ENCODE measurements around the gene CEL. TPM values are rescaled to one million over a fixed set of nuclear protein-coding genes. Genes with fewer than 3 reads are reported as not detected.

CEL gene
- total and polyA plus RNA-seq, 11 donors, result 0.61 to 4.0 (median 2.3) TPM

- TF ChIP-seq POLR2A (IDR thresholded peaks at IDR 0.05) (no peak), CTCF (IDR thresholded peaks at IDR 0.05) (no peak)
- DNase-seq, result peak in 1 of 5 donors; percentile 15
- 83 to 87% (median 86%) methylated on average over 11 to 15 of the region's 15 CpGs for WGBS, 4 donors
- intact Hi-C loops (cut with DNase I), result no loop called here
- Histone ChIP-seq H3K27me3 (no peaks in the 10 kb centered on the region), H3K27ac (no peak overlapping the region), H3K4me3 (no peak overlapping the region), H3K36me3 (no peaks in the 10 kb centered on the region), H3K9me3 (no peaks in the 10 kb centered on the region), H3K4me1 (peaks cover 0 to 12% (median 2%) of the 10 kb centered on the region in 12 donors)
- ATAC-seq, result no peak
Measured at GRCh38 chr9:133086894-133087293, 25.1 kb downstream of the CEL start.

GRCh38 chr9:133087429-133088145 is 25.8 kb downstream of the CEL start:
- whole genome bisulfite sequencing, 4 donors, result 66 to 84% (median 77%) methylated on average over 7 of the region's 7 CpGs
- intact Hi-C loops (cut with DNase I), result no loop called here
- no peak overlapping the region for H3K27ac ChIP-seq

GRCh38 chr9:133088146-133088750 is 26.5 kb downstream of the CEL start:
- Histone ChIP-seq H3K27ac (no peak overlapping the region), H3K36me3 (no peaks in the 10 kb centered on the region), H3K4me1 (peaks cover 0 to 12% (median 2%) of the 10 kb centered on the region in 12 donors), H3K4me3 (no peak overlapping the region), H3K27me3 (no peaks in the 10 kb centered on the region), H3K9me3 (no peaks in the 10 kb centered on the region)
- intact Hi-C loops (cut with DNase I), result no loop called here
- no peak for ATAC-seq
- TF ChIP-seq CTCF (IDR thresholded peaks at IDR 0.05) (no peak), POLR2A (IDR thresholded peaks at IDR 0.05) (no peak)
- peak in 1 of 5 donors; percentile 10 for DNase-seq
- 92 to 95% (median 93%) methylated on average over 9 to 10 of the region's 10 CpGs for WGBS, 4 donors

More at GRCh38 chr9:133087429-133088145, 25.8 kb downstream of the CEL start:
- Histone ChIP-seq H3K9me3 (no peaks in the 10 kb centered on the region), H3K4me3 (no peak overlapping the region), H3K4me1 (peaks cover 0 to 12% (median 2%) of the 10 kb centered on the region in 12 donors), H3K27me3 (no peaks in the 10 kb centered on the region), H3K36me3 (no peaks in the 10 kb centered on the region)
- peak in 1 of 5 donors; percentile 15 for DNase-seq
- peak in 1 of 4 donors; percentile 14 for ATAC-seq
- TF ChIP-seq CTCF (IDR thresholded peaks at IDR 0.05) (no peak), POLR2A (IDR thresholded peaks at IDR 0.05) (no peak)

GRCh38 chr9:133088756-133089155 is 27.0 kb downstream of the CEL start:
- Histone ChIP-seq H3K36me3 (no peaks in the 10 kb centered on the region), H3K27me3 (no peaks in the 10 kb centered on the region), H3K9me3 (no peaks in the 10 kb centered on the region), H3K27ac (no peak overlapping the region), H3K4me1 (peaks cover 0 to 12% (median 2%) of the 10 kb centered on the region in 12 donors), H3K4me3 (no peak overlapping the region)
- intact Hi-C loops (cut with DNase I), result no loop called here
- ATAC-seq (no peak), DNase-seq (peak in 1 of 5 donors; percentile 7)
- 95 to 98% (median 96%) methylated on average over 7 of the region's 7 CpGs for WGBS, 4 donors
- TF ChIP-seq POLR2A (IDR thresholded peaks at IDR 0.05) (no peak), CTCF (IDR thresholded peaks at IDR 0.05) (no peak)
